Fibroblast of lung (primary cell): ENCODE data around the gene KCNK4. TPM values are rescaled to one million over a fixed set of nuclear protein-coding genes. Genes with fewer than 3 reads are reported as not detected.

Source experiments
- DNase-seq, 2 donors: peaks; one replicate each; pipeline versions ENCODE4 v3.0.0 to v3.0.0-alpha.2; 2010; ENCODE audit warnings: low read depth in 2 of 2
- H2AFZ ChIP-seq: 2 replicates; pipeline ENCODE4 v1.5.1; 2012; ENCODE audit warnings: low read length, control low read depth, inconsistent platforms
- H3K27ac ChIP-seq: 2 replicates; pipeline ENCODE4 v1.5.1; 2011; ENCODE audit warnings: low read length, control low read depth; ENCODE audit not compliant: insufficient read depth
- H3K27me3 ChIP-seq: 2 replicates; pipeline ENCODE4 v1.5.1; 2011; ENCODE audit warnings: mild to moderate bottlenecking, low read length; ENCODE audit not compliant: control insufficient read depth, insufficient read depth
- H3K36me3 ChIP-seq: 2 replicates; pipeline ENCODE4 v1.5.1; 2011; ENCODE audit warnings: low read length; ENCODE audit not compliant: control insufficient read depth, insufficient read depth
- H3K4me1 ChIP-seq: 2 replicates; pipeline ENCODE4 v1.5.1; 2011; ENCODE audit warnings: low read length; ENCODE audit not compliant: control insufficient read depth, insufficient read depth; ENCODE audit errors: extremely low read depth
- H3K4me2 ChIP-seq: 2 replicates; pipeline ENCODE4 v1.5.1; 2011; ENCODE audit warnings: low read length, control low read depth; ENCODE audit not compliant: insufficient read depth; ENCODE audit errors: extremely low read depth
- H3K4me3 ChIP-seq, 4 experiments: fragments of 200-600 bp in 1 of 4; sonication (generic) in 1 of 4; replicated peaks in 1 of 4; 2 replicates each; pipeline ENCODE4 v1.5.1; 2011 to 2016; ENCODE audit warnings: low read length in 4 of 4, low read depth in 3 of 4, mild to moderate bottlenecking in 3 of 4, control low read depth in 2 of 4, inconsistent platforms in 1 of 4, mixed read lengths in 1 of 4; ENCODE audit not compliant: insufficient read depth in 1 of 4; ENCODE audit errors: control extremely low read depth in 1 of 4
- H3K79me2 ChIP-seq: 2 replicates; pipeline ENCODE4 v1.5.1; 2012; ENCODE audit warnings: mild to moderate bottlenecking, low read length, inconsistent platforms; ENCODE audit not compliant: control insufficient read depth, insufficient read depth
- H3K9ac ChIP-seq: 2 replicates; pipeline ENCODE4 v1.5.1; 2011; ENCODE audit warnings: mild to moderate bottlenecking, low read length, control low read depth; ENCODE audit not compliant: insufficient read depth
- H3K9me3 ChIP-seq: 2 replicates; pipeline ENCODE4 v1.5.1; 2012; ENCODE audit warnings: low read depth, low read length; ENCODE audit not compliant: control insufficient read depth, insufficient read depth
- H4K20me1 ChIP-seq: 2 replicates; pipeline ENCODE4 v1.5.1; 2011; ENCODE audit warnings: low read length; ENCODE audit not compliant: control insufficient read depth, insufficient read depth; ENCODE audit errors: extremely low read depth
- EZH2 ChIP-seq: IDR thresholded peaks from 2 replicates; pipeline ENCODE4 v1.5.1; 2012; ENCODE audit warnings: low read length, control low read depth, mild to moderate bottlenecking; ENCODE audit errors: missing control alignments
- polyA plus RNA-seq, 2 donors: library from polyadenylated mRNA; depleted of rRNA in 1 of 2; stranded (reverse) in 1 of 2; unstranded in 1 of 2; fragments of >200 nt; gene quantifications; 2 replicates each; pipeline ENCODE4 v1.2.1, GENCODE V29; 2011 to 2012; ENCODE audit warnings: missing spikeins in 1 of 2
- total RNA-seq: library from RNA; depleted of rRNA; stranded (reverse); fragments of >200 nt; gene quantifications from 2 replicates; pipeline ENCODE4 v1.2.1, GENCODE V29; 2014
- TF ChIP-seq, protein P1 (sequence below), 2 donors: IDR thresholded peaks in 1 of 2; conservative IDR thresholded peaks in 1 of 2; 1 replicate in 1 of 2; 2 replicates in 1 of 2; pipeline ENCODE4 v1.5.1; 2011 to 2012; ENCODE audit warnings: low read length in 2 of 2, control low read depth in 1 of 2, inconsistent platforms in 1 of 2, low read depth in 1 of 2, mild to moderate bottlenecking in 1 of 2

Gene KCNK4
- total and polyA plus RNA-seq, 2 donors (not counting 1 experiment from before 2014, with no cell fraction given) = not detected

DNA sequence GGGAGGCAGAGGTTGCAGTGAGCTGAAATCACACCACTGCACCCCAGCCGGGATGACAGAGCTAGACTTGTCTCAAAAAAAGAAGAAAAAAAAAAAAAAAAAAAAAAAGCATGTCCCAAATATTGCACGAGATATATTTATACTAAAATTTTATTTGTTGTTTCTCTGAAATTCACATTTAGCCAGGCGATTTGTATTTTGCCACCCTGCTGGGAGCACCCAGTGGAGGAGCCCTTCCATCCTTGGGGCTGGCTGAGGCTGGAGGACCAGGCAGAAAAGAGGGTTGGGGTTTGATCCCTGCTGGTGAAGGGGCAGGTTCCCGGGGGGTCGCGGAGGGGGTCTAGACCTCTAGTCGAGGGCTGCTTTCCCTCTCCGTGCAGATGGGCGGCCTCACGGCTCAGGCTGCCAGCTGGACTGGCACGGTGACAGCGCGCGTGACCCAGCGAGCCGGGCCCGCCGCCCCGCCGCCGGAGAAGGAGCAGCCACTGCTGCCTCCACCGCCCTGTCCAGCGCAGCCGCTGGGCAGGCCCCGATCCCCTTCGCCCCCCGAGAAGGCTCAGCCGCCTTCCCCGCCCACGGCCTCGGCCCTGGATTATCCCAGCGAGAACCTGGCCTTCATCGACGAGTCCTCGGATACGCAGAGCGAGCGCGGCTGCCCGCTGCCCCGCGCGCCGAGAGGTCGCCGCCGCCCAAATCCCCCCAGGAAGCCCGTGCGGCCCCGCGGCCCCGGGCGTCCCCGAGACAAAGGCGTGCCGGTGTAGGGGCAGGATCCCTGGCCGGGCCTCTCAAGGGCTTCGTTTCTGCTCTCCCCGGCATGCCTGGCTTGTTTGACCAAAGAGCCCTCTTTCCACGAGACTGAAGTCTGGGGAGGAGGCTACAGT is 8.1 kb downstream of the KCNK4 start:
- no peaks in the 10 kb centered on the region for H3K9me3 ChIP-seq
- peaks cover 6% of the 10 kb centered on the region for H3K4me1 ChIP-seq
- H3K27ac ChIP-seq = no peak overlapping the region
- H4K20me1 ChIP-seq = no peaks in the 10 kb centered on the region
- peak in 1 of 2 donors; percentile 28 for DNase-seq
- H3K9ac ChIP-seq = peak overlapping the region; percentile 28
- no peaks in the 10 kb centered on the region for H3K36me3 ChIP-seq
- peak overlapping the region; percentile 73 for H3K4me2 ChIP-seq
- H3K4me3 ChIP-seq = peak overlapping the region in 2 of 4 experiments; percentile 12 to 34
- H3K79me2 ChIP-seq = no peaks in the 10 kb centered on the region
- H2AFZ ChIP-seq = peak overlapping the region; percentile 30
- no peak for TF ChIP-seq EZH2
- TF ChIP-seq, protein P1, sequence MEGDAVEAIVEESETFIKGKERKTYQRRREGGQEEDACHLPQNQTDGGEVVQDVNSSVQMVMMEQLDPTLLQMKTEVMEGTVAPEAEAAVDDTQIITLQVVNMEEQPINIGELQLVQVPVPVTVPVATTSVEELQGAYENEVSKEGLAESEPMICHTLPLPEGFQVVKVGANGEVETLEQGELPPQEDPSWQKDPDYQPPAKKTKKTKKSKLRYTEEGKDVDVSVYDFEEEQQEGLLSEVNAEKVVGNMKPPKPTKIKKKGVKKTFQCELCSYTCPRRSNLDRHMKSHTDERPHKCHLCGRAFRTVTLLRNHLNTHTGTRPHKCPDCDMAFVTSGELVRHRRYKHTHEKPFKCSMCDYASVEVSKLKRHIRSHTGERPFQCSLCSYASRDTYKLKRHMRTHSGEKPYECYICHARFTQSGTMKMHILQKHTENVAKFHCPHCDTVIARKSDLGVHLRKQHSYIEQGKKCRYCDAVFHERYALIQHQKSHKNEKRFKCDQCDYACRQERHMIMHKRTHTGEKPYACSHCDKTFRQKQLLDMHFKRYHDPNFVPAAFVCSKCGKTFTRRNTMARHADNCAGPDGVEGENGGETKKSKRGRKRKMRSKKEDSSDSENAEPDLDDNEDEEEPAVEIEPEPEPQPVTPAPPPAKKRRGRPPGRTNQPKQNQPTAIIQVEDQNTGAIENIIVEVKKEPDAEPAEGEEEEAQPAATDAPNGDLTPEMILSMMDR (conservative IDR thresholded peaks at IDR 0.05 in 1 of 2, IDR thresholded peaks at IDR 0.05 in 1 of 2; ENCODE audit: low read depth in 1 of 2, low read length in 2 of 2) = no peak
- H3K27me3 ChIP-seq = peaks cover 46% of the 10 kb centered on the region

DNA sequence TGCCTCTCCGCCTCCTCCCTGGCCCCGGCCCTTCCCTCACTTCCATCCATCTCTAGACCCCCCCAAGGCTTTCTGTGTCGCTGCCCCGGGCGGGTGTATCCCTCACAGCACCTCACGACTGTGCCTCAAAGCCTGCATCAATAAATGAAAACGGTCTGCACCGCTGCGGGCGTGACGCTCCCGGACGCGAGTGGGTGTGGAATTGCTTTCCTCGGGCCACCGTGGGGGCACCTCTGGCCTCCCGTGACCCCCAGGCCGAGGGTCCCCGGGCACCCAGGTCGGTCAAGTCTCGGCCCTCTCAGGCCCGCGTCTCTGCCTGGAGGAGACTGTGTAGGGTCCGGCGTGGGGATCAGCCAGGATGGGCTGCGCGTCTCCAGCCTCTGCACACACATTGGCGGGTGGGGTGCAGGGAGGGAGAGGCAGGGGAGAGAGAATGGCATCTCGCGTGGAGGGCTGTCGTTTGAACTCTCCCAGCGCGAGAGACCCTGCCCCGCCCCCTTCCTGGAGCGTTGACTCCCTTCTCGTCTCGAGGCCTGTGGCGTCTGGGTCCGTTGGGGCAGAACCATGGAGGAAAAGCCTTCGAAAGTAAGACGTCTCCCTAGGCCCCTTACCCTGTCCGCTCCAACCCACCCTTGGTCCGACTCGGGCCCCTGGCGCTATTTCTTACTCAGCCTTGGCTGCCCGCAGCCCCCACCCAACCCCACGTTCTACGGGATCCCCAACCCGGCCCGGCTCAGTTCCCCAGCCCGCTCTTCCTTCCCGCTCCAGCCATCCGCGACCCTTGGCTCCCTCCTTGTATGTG is 8.9 kb downstream of the KCNK4 start, which contains the start of gene CATSPERZ:
CATSPERZ (plus strand) TSS at position 512 of the 802 bp plus-strand sequence; CDS start at position 565, 53 bp downstream.
- Histone ChIP-seq H3K27me3 (peaks cover 44% of the 10 kb centered on the region), H2AFZ (peak within 1 kb of the TSS; percentile 30)

More for the DNA sequence above, 8.9 kb downstream of the KCNK4 start, which contains the start of gene CATSPERZ:
- Histone ChIP-seq H3K79me2 (no peaks in the 10 kb centered on the region), H3K4me2 (peak within 1 kb of the TSS; percentile 73), H3K4me1 (peaks cover 7% of the 10 kb centered on the region), H3K36me3 (no peaks in the 10 kb centered on the region), H3K27ac (no peak within 1 kb of the TSS), H3K4me3 (peak within 1 kb of the TSS in 3 of 4 experiments; percentile 12 to 47 (median 27)), H4K20me1 (no peaks in the 10 kb centered on the region), H3K9me3 (no peaks in the 10 kb centered on the region), H3K9ac (peak within 1 kb of the TSS; percentile 28)
- DNase-seq = no peak
- TF ChIP-seq, protein P1 (conservative IDR thresholded peaks at IDR 0.05 in 1 of 2, IDR thresholded peaks at IDR 0.05 in 1 of 2; ENCODE audit: low read depth in 1 of 2, low read length in 2 of 2) = peak in 1 of 2 donors; percentile 1
- TF ChIP-seq EZH2 = peak; percentile 91
